Mucosa of descending colon (tissue), 3 donors: Measurements from ENCODE around the gene CDC42BPB. TPM values are rescaled to one million over a fixed set of nuclear protein-coding genes. Genes with fewer than 3 reads are reported as not detected.
A peak's percentile ranks its signal among the peaks of the same experiment; 100 is the strongest.

ENCODE experiments used
- ATAC-seq: fragments of 200-7000 bp; cut with Tn5 transposase; one replicate; pipeline ENCODE4 v1.9.1; 2020; ENCODE audit warnings: mild to moderate bottlenecking, moderate library complexity
- DNase-seq, 3 donors: peaks; one replicate each; pipeline ENCODE4 v3.0.0-alpha.2; 2020
- H3K36me3 ChIP-seq: fragments of 200-600 bp; one replicate; pipeline ENCODE4 v1.8.0; 2021; ENCODE audit warnings: low read depth, mild to moderate bottlenecking
- H3K4me1 ChIP-seq: fragments of 200-600 bp; one replicate; pipeline ENCODE4 v1.8.0; 2021; ENCODE audit warnings: low read depth, mild to moderate bottlenecking
- H3K4me3 ChIP-seq: fragments of 200-600 bp; one replicate; pipeline ENCODE4 v1.8.0; 2021; ENCODE audit warnings: mild to moderate bottlenecking
- H3K9me3 ChIP-seq: fragments of 200-600 bp; one replicate; pipeline ENCODE4 v1.8.0; 2021; ENCODE audit warnings: mild to moderate bottlenecking
- CTCF ChIP-seq: fragments of 200-600 bp; IDR thresholded peaks from one replicate; pipeline ENCODE4 v1.8.0; 2022; ENCODE audit warnings: antibody characterized with exemption, mild to moderate bottlenecking
- intact Hi-C, 2 donors: fragments of 100-400 bp; cut with DNase I in 1 of 2; cut with micrococcal nuclease in 1 of 2; formaldehyde crosslinking; loops; one replicate each; pipeline versions ENCODE4 v1.11.0 to v1.11.1; 2022; cut with DNase I, micrococcal nuclease
- total RNA-seq, 3 donors: library from RNA; stranded (reverse); fragmentation: NEBNext Ultra II Directional in 2 of 3; extraction: Animal tissue kit (Norgen Biotek cat#: 25700) in 2 of 3; gene quantifications; one replicate each; pipeline versions ENCODE4 v1.2.1 to v1.2.4, GENCODE V29; 2021 to 2023
- donor health status: DM: no; HTN: no; CAD: no; lungs with moderate emphysema.
- donor health status: DM: no; HTN: no; CAD: no.
- donor health status: DM: no; HTN: yes; CAD: no.

The CDC42BPB gene
- total RNA-seq, 3 donors from 2014 or later: 77.6 to 106 (median 84.4) TPM

DNA sequence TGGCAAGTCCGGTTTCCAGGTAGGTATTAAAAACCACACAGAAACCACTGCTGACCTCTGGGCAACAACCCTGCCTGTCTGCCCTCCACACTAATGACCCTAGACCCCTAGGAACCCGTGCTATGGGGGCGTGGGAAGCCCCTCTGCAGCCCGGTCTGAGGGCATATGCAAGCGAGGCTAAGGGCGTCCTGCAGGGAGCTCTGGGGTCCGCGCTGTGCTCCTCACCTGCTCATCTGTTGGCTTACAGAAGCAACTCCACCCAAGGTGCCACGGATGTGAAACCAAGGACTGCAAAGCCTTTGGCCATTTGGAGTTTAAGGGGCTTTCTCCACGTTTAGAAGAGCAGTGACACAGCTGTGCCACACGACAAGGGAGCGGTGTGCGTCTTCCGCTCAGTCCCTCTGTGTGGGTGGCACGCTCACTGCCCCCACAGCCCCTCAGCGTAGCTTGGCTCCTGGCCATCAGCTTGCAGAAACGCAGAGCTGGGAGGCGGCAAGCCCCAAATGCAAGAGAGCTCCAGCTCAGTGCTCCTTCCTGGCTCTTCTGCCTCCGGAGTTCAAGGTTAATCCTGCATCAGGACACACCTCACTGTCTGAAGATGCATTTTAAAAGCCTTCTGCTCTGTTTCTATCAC lies 116.5 kb downstream of the CDC42BPB start:
- DNase-seq (peak in 1 of 3 donors; percentile 25), ATAC-seq (no peak)
- Histone ChIP-seq H3K36me3 (no peaks in the 10 kb centered on the region), H3K9me3 (no peaks in the 10 kb centered on the region), H3K4me1 (peaks cover 2% of the 10 kb centered on the region), H3K4me3 (no peak overlapping the region)
- intact Hi-C loops: no loop called here
- no peak for TF ChIP-seq CTCF

DNA sequence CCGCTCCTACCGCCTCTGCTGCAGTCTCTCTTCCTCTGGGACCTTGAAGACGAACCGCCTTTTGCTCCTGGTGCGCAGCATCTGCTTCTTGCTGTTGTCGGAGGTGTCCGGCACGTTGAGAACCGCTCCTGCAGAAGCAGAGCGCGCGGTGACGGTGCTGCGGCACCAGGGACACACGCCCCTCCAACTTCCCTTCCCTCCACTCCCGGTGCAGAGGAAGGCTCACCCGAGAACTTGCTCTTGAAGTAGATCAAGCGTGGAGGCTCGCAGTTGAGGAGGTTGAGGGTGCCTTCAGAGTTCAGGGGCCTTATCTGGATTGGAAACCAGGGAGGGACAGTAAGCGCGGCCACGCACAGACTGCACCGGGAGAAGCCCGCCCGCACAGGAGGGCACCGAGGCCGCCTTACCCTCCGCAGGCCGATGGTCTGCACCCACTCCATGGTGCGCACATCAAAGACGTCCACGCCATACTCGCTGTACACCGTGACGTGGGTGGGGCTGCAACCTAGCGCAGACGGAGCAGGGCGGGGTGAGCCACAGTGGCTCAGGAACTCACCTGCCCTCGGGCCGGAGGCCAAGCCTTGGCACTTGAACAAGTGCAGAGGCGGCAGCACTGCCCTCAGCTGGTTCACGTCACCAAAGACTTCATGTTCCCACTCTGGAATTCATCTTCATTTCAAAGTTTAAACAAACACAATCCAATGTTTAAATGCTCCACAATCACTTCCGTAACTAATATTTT lies 117.4 kb downstream of the CDC42BPB start:
- no peak overlapping the region for H3K4me3 ChIP-seq
- ATAC-seq (peak; percentile 84), DNase-seq (peak in 2 of 3 donors; percentile 70 to 78)
- intact Hi-C loops: no loop called here
- H3K36me3 ChIP-seq: no peaks in the 10 kb centered on the region
- peaks cover 2% of the 10 kb centered on the region for H3K4me1 ChIP-seq
- no peaks in the 10 kb centered on the region for H3K9me3 ChIP-seq
- no peak for TF ChIP-seq CTCF

DNA sequence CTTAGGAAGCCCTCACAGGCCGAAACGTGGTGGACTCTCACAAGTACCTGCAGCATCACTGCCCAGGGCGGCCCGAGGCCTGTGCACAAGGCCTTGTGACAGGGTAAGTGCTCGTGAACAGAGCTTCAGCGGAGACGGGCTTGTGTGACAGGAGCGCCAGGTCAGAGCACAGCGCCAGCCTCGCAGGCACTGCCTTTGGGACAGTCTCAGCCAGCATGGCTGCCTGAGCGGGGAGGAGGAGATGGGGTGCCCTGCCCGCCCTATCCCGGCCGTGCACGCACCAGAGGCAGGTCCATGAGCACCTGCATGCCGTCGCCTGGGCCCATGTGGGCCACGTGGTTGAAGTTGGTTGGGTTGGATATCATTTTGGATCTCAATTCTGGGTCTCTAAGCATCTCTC lies 118.0 kb downstream of the CDC42BPB start:
- ATAC-seq: no peak
- peak in 1 of 3 donors; percentile 18 for DNase-seq
- no peaks in the 10 kb centered on the region for H3K9me3 ChIP-seq
- intact Hi-C loops: no loop called here
- H3K4me1 ChIP-seq: peaks cover 2% of the 10 kb centered on the region
- no peak for TF ChIP-seq CTCF
- H3K36me3 ChIP-seq: no peaks in the 10 kb centered on the region
- H3K4me3 ChIP-seq: no peak overlapping the region

GRCh38 chr14:102938191-102938590 lies 119.2 kb downstream of the CDC42BPB start:
- no peak overlapping the region for H3K4me3 ChIP-seq
- intact Hi-C loops: no loop called here
- no peaks in the 10 kb centered on the region for H3K9me3 ChIP-seq
- ATAC-seq: no peak
- H3K4me1 ChIP-seq: peaks cover 2% of the 10 kb centered on the region
- DNase-seq: peak in 1 of 3 donors; percentile 18
- peaks cover 1% of the 10 kb centered on the region for H3K36me3 ChIP-seq
- no peak for TF ChIP-seq CTCF

GRCh38 chr14:102937331-102938175 lies 119.8 kb downstream of the CDC42BPB start:
- H3K36me3 ChIP-seq: peaks cover 4% of the 10 kb centered on the region
- no peak for TF ChIP-seq CTCF
- intact Hi-C loops: no loop called here
- H3K4me1 ChIP-seq: peaks cover 2% of the 10 kb centered on the region
- ATAC-seq (no peak), DNase-seq (peak in 1 of 3 donors; percentile 15)
- no peak overlapping the region for H3K4me3 ChIP-seq
- H3K9me3 ChIP-seq: no peaks in the 10 kb centered on the region
